ENCODE results near the gene ADAMTS16. TPM values are rescaled to one million over a fixed set of nuclear protein-coding genes. Genes with fewer than 3 reads are reported as not detected.

The ADAMTS16 gene
- total and polyA plus RNA-seq, 2 experiments from 2014 or later: 2.8 to 15.4 TPM

GRCh38 chr5:5181650-5182324 lies 41.7 kb downstream of the ADAMTS16 start:
- Histone ChIP-seq H3F3A (replicated peaks; ENCODE audit: low read depth) (peaks cover 9% of the 10 kb centered on the region), H3K4me2 (peak overlapping the region; percentile 48), H3K9me2 (ENCODE audit: insufficient read depth) (0 out of 2 replicates have a peak, but pooled peaks cover 6% of the 10 kb centered on the region), H2AFZ (no peak overlapping the region), H3K4me3 (no peak overlapping the region), H3K4me1 (ENCODE audit: insufficient read depth) (peaks cover 53% of the 10 kb centered on the region), H4K20me1 (replicated peaks; ENCODE audit: insufficient read depth) (no peaks in the 10 kb centered on the region), H3K36me3 (ENCODE audit: insufficient read depth) (no peaks in the 10 kb centered on the region), H3K27me3 (ENCODE audit: insufficient read depth) (no peaks in the 10 kb centered on the region), H3K27ac (ENCODE audit: low read depth) (peak overlapping the region; percentile 98), H3K79me2 (replicated peaks; ENCODE audit: insufficient read depth) (peaks cover 18% of the 10 kb centered on the region; the same call in 1 of the 2 replicates)
- peaks cover 88% of the 10 kb centered on the region for H3K4me1 Mint-ChIP-seq
- H3K27ac Mint-ChIP-seq: peak overlapping the region; percentile 87
- peaks cover 10% of the 10 kb centered on the region; the same call in 1 of the 3 replicates for H3K36me3 Mint-ChIP-seq (ENCODE audit: low read depth)
- peak; percentile 20 for ATAC-seq
- DNase-seq (ENCODE audit: low spot score): peak; percentile 57
- peak overlapping the region; percentile 10; the same call in 2 of the 3 replicates for H3K4me3 Mint-ChIP-seq
- TF ChIP-seq CREB1 (CRISPR knock-in tag; IDR thresholded peaks at IDR 0.05; ENCODE audit: low read depth) (no peak), ZNF462 (CRISPR knock-in tag; IDR thresholded peaks at IDR 0.05) (peak; percentile 31; the same call in 1 of the 2 replicates), JUNB (IDR thresholded peaks at IDR 0.05; ENCODE audit: unreplicated experiment) (no peak), POLR2AphosphoS5 (IDR thresholded peaks at IDR 0.05; ENCODE audit: low read depth) (no peak), ZNF331 (CRISPR knock-in tag; IDR thresholded peaks at IDR 0.05; ENCODE audit: low read depth) (no peak)
- TF ChIP-seq, protein P1, sequence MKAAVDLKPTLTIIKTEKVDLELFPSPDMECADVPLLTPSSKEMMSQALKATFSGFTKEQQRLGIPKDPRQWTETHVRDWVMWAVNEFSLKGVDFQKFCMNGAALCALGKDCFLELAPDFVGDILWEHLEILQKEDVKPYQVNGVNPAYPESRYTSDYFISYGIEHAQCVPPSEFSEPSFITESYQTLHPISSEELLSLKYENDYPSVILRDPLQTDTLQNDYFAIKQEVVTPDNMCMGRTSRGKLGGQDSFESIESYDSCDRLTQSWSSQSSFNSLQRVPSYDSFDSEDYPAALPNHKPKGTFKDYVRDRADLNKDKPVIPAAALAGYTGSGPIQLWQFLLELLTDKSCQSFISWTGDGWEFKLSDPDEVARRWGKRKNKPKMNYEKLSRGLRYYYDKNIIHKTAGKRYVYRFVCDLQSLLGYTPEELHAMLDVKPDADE (IDR thresholded peaks at IDR 0.05): no peak
- no peaks in the 10 kb centered on the region; the same call in 2 of the 3 replicates for H3K9me3 Mint-ChIP-seq
- peaks cover 14% of the 10 kb centered on the region for H3K27me3 Mint-ChIP-seq (ENCODE audit: insufficient read depth, low read depth, poor library complexity)
